K562 (cell line): ENCODE data around the gene MAP3K14. TPM values are rescaled to one million over a fixed set of nuclear protein-coding genes. Genes with fewer than 3 reads are reported as not detected.
A peak's percentile ranks its signal among the peaks of the same experiment; 100 is the strongest.

Experiments used
- ATAC-seq: fragments of 200-7000 bp; cut with Tn5 transposase; 3 replicates; pipeline ENCODE4 v1.9.1; 2020; ENCODE audit warnings: moderate library complexity
- BruUV-seq: library from RNA; stranded (reverse); fragments of 400-500 nt; replicated peaks from 2 replicates; lab custom pipeline; 2021; lab: Mats Ljungman, UMichigan
- CTCF ChIA-PET: fragments of 300-600 bp; formaldehyde crosslinking; extraction: SDS; loops from one replicate; lab custom pipeline; 2021; ENCODE audit warnings: low intra/inter-chr PET ratio; lab: Yijun Ruan, JAX
- POLR2A ChIA-PET: fragments of 300-600, 350-650 bp; sonication (Branson Sonifier 250); formaldehyde crosslinking; extraction: SDS; loops from one replicate; lab custom pipeline; 2021; ENCODE audit warnings: antibody characterized with exemption, inconsistent platforms; lab: Yijun Ruan, JAX
- DNase-seq, 4 experiments: peaks; one replicate each; pipeline versions ENCODE4 v3.0.0 to v3.0.0-alpha.2; 2011 to 2018; ENCODE audit warnings: low spot score in 3 of 4, mixed read lengths in 3 of 4; ENCODE audit errors: extremely low read depth in 1 of 4
- FAIRE-seq: peaks from 2 replicates; lab custom pipeline; 2011; peaks lifted over from hg19 to GRCh38; lab: Jason Lieb, UNC
- H2AFZ ChIP-seq: 2 replicates; pipeline ENCODE4 v1.6.0; 2011; ENCODE audit warnings: low read depth, low read length, control low read depth, inconsistent platforms
- H3K27ac ChIP-seq: fragments of 200-600 bp; 3 replicates; pipeline ENCODE4 v1.8.0; 2011; ENCODE audit warnings: low read depth, mild to moderate bottlenecking, control low read depth, inconsistent platforms, low read length, moderate library complexity, mixed read lengths; ENCODE audit errors: extremely low read depth
- H3K27me3 ChIP-seq, 2 experiments: fragments of 300-600 bp in 1 of 2; 2 replicates in 1 of 2; 3 replicates in 1 of 2; pipeline versions ENCODE4 v1.6.0 to v1.8.0; 2011; ENCODE audit warnings: inconsistent platforms in 2 of 2, low read length in 2 of 2, mild to moderate bottlenecking in 1 of 2, mixed read lengths in 1 of 2, moderate library complexity in 1 of 2; ENCODE audit not compliant: control insufficient read depth in 2 of 2, insufficient read depth in 2 of 2
- H3K36me3 ChIP-seq: fragments of 300-600 bp; 3 replicates; pipeline ENCODE4 v1.8.0; 2011; ENCODE audit warnings: mild to moderate bottlenecking, low read length, inconsistent platforms; ENCODE audit not compliant: control insufficient read depth, insufficient read depth
- H3K4me1 ChIP-seq, 2 experiments: fragments of 200-600 bp in 1 of 2; replicated peaks in 1 of 2; 2 replicates in 1 of 2; 3 replicates in 1 of 2; pipeline versions ENCODE4 v1.5.1 to v1.8.0; 2011; ENCODE audit warnings: inconsistent platforms in 2 of 2, low read length in 2 of 2, mild to moderate bottlenecking in 1 of 2, mixed read lengths in 1 of 2, moderate library complexity in 1 of 2; ENCODE audit not compliant: control insufficient read depth in 2 of 2, insufficient read depth in 2 of 2
- H3K4me2 ChIP-seq: 2 replicates; pipeline ENCODE4 v1.6.1; 2011; ENCODE audit warnings: low read length, control low read depth, inconsistent platforms, mixed read lengths; ENCODE audit not compliant: insufficient read depth
- H3K4me3 ChIP-seq: fragments of 200-600 bp; sonication (generic), shearing (Covaris generic); 2 replicates; pipeline ENCODE4 v1.5.1; 2016; ENCODE audit warnings: control low read depth, inconsistent platforms
- H3K79me2 ChIP-seq: fragments of 200-600 bp; 3 replicates; pipeline ENCODE4 v1.8.0; 2011; ENCODE audit warnings: low read length, inconsistent platforms; ENCODE audit not compliant: control insufficient read depth, insufficient read depth
- H3K9ac ChIP-seq, 2 experiments: 2 replicates each; pipeline versions ENCODE4 v1.6.0 to v1.6.1; 2011; ENCODE audit warnings: low read depth in 2 of 2, low read length in 2 of 2, control low read depth in 1 of 2, inconsistent platforms in 1 of 2, mild to moderate bottlenecking in 1 of 2, mixed read lengths in 1 of 2; ENCODE audit not compliant: insufficient read depth in 1 of 2
- H3K9me1 ChIP-seq: one replicate; pipeline ENCODE4 v1.6.0; 2011; ENCODE audit warnings: inconsistent platforms, mild to moderate bottlenecking, low read length, moderate library complexity; ENCODE audit not compliant: control insufficient read depth, insufficient read depth
- H3K9me3 ChIP-seq: replicated peaks from 2 replicates; pipeline ENCODE4 v1.5.1; 2011; ENCODE audit warnings: low read depth, low read length, inconsistent platforms; ENCODE audit not compliant: control insufficient read depth, insufficient read depth
- H4K20me1 ChIP-seq: replicated peaks from 2 replicates; pipeline ENCODE4 v1.6.1; 2011; ENCODE audit warnings: low read length, inconsistent platforms, mixed read lengths; ENCODE audit not compliant: control insufficient read depth, insufficient read depth
- FOXJ3 ChIP-seq: sonication (generic); formaldehyde crosslinking; IDR thresholded peaks from 2 replicates; pipeline ENCODE4 v1.4.0; 2020; ENCODE audit warnings: mild to moderate bottlenecking, missing genetic modification reagents
- GTF2A2 ChIP-seq: IDR thresholded peaks from 2 replicates; pipeline ENCODE4 v1.6.1; 2016; ENCODE audit warnings: mild to moderate bottlenecking, missing genetic modification characterization, missing compliant biosample characterization
- LCOR ChIP-seq: sonication (generic); formaldehyde crosslinking; IDR thresholded peaks from 2 replicates; pipeline ENCODE4 v1.8.0; 2022; ENCODE audit warnings: mild to moderate bottlenecking, missing genetic modification reagents
- STAT5B ChIP-seq: fragments of 250-450 bp; sonication (Bioruptor Pico); IDR thresholded peaks from 2 replicates; pipeline ENCODE4 v1.8.0; 2021; ENCODE audit warnings: mild to moderate bottlenecking, inconsistent platforms
- ZNF121 ChIP-seq: sonication (generic); formaldehyde crosslinking; conservative IDR thresholded peaks from 2 replicates; pipeline ENCODE4 v1.8.0; 2022; ENCODE audit warnings: missing genetic modification reagents
- ZNF184 ChIP-seq: sonication (generic); formaldehyde crosslinking; IDR thresholded peaks from 2 replicates; pipeline ENCODE4 v1.5.0; 2020; ENCODE audit warnings: missing genetic modification reagents
- WGBS: fragments of 100-300 bp; shearing (Covaris generic); methylation state at CpG from one replicate; pipeline ENCODE4 v1.1.6; 2016; ENCODE audit warnings: low coverage, mixed read lengths; ENCODE audit not compliant: insufficient coverage; ENCODE audit errors: missing lambda C conversion rate; 5-methylcytosine and 5-hydroxymethylcytosine counted together
- in situ Hi-C: fragments of 300-500 bp; cut with MboI; formaldehyde crosslinking; loops from 4 replicates; pipeline ENCODE4 v1.15.0; 2018; ENCODE audit warnings: inconsistent platforms, mixed read lengths
- intact Hi-C: fragments of 100-400 bp; cut with micrococcal nuclease; formaldehyde crosslinking; loops from 2 replicates; pipeline ENCODE4 v1.14.2; 2022
- polyA plus RNA-seq, 8 experiments: library from polyadenylated mRNA; depleted of rRNA in 4 of 8; stranded (reverse) in 5 of 8; unstranded in 3 of 8; fragments of >200 nt; fragmentation: Nextera tagmentation in 2 of 8; fragmentation: Illumina TruSeq in 1 of 8; extraction: Ambion mirVana in 2 of 8; extraction: Trizol in 1 of 8; gene quantifications; 2 replicates each; pipeline versions ENCODE4 v1.2.1 to v1.2.3, GENCODE V29; 2011 to 2014; ENCODE audit warnings: inconsistent platforms in 1 of 8, missing spikeins in 1 of 8
- total RNA-seq, 7 experiments: library from RNA; depleted of rRNA in 6 of 7; stranded (reverse); fragments of >200 nt in 6 of 7; fragmentation: Illumina TruSeq in 2 of 7; extraction: Trizol in 2 of 7; gene quantifications; 2 replicates each; pipeline versions ENCODE4 v1.2.1 to v1.2.3, GENCODE V29; 2011 to 2021; ENCODE audit warnings: low replicate concordance in 1 of 7
- TF ChIP-seq, protein P1 (sequence below): IDR thresholded peaks from 2 replicates; pipeline ENCODE4 v1.6.1; 2016; ENCODE audit warnings: missing genetic modification characterization, missing compliant biosample characterization

Gene MAP3K14
- total and polyA plus RNA-seq, 9 of the 15 experiments (the other 6 are each of a cell fraction or from before 2014, with no cell fraction given): 0.45 to 8.7 (median 3.2) TPM

DNA sequence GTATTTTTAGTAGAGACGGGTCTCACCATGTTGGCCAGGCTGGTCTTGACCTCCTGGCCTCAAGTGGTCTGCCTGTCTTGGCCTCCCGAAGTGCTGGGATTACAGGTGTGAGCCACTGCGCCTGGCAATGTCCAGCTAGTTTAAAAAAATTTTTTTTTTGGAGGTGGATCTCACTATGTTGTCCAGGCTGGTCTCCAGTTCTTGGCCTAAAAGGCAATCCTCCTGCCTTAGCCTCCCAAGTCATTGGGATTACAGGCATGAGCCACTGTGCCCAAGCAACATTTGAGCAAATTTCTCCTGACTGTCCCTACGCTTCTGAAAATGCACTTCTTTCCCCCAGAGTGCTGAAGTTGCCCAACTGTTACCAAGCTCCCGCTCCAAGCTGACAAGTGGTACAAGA, 8.0 kb downstream of the MAP3K14 start:
- no peak overlapping the region; a peak in 1 of 4 replicates for H3K9ac ChIP-seq
- intact Hi-C loops (no loop called here), in situ Hi-C loops (no loop called here)
- H3K36me3 ChIP-seq: peaks cover 15% of the 10 kb centered on the region; the same call in 2 of the 3 replicates
- H3K4me3 ChIP-seq: no peak overlapping the region
- no TSS peak for BruUV-seq
- no peaks in the 10 kb centered on the region for H3K9me3 ChIP-seq
- no peak overlapping the region for H2AFZ ChIP-seq
- TF ChIP-seq LCOR (CRISPR knock-in tag) (no peak), ZNF184 (CRISPR knock-in tag) (no peak), STAT5B (CRISPR knock-in tag) (no peak), ZNF121 (CRISPR knock-in tag) (peak; percentile 82), FOXJ3 (no peak), GTF2A2 (tag) (no peak)
- TF ChIP-seq, protein P1, sequence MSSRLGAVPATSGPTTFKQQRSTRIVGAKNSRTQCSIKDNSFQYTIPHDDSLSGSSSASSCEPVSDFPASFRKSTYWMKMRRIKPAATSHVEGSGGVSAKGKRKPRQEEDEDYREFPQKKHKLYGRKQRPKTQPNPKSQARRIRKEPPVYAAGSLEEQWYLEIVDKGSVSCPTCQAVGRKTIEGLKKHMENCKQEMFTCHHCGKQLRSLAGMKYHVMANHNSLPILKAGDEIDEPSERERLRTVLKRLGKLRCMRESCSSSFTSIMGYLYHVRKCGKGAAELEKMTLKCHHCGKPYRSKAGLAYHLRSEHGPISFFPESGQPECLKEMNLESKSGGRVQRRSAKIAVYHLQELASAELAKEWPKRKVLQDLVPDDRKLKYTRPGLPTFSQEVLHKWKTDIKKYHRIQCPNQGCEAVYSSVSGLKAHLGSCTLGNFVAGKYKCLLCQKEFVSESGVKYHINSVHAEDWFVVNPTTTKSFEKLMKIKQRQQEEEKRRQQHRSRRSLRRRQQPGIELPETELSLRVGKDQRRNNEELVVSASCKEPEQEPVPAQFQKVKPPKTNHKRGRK (tag): no peak
- H3K4me1 ChIP-seq: peaks cover 15 to 23% of the 10 kb centered on the region in 2 experiments; a peak in 4 of 5 replicates
- CTCF ChIA-PET: no interaction called here
- ATAC-seq: no peak
- no peak overlapping the region for H3K27ac ChIP-seq
- H4K20me1 ChIP-seq: peaks cover 6% of the 10 kb centered on the region; the same call in 1 of the 2 replicates
- no peak for DNase-seq
- 91% methylated on average over 5 of the region's 5 CpGs for WGBS
- no peaks in the 10 kb centered on the region for H3K9me1 ChIP-seq
- H3K4me2 ChIP-seq: no peak overlapping the region
- H3K79me2 ChIP-seq: peaks cover 77% of the 10 kb centered on the region
- POLR2A ChIA-PET: interaction anchor here (0.8 to 2.5 kb wide), 2 partner anchors 8 to 21 kb away, joined by 4 to 6 read pairs; partner anchors contain the start of gene MAP3K14
- no peak for FAIRE-seq
- H3K27me3 ChIP-seq: no peaks in the 10 kb centered on the region
